ENCODE results near the gene HDAC4. TPM values are rescaled to one million over a fixed set of nuclear protein-coding genes. Genes with fewer than 3 reads are reported as not detected.

Gene HDAC4
- total RNA-seq, 4 donors from 2014 or later = 21.6 to 72.7 (median 35.2) TPM

DNA sequence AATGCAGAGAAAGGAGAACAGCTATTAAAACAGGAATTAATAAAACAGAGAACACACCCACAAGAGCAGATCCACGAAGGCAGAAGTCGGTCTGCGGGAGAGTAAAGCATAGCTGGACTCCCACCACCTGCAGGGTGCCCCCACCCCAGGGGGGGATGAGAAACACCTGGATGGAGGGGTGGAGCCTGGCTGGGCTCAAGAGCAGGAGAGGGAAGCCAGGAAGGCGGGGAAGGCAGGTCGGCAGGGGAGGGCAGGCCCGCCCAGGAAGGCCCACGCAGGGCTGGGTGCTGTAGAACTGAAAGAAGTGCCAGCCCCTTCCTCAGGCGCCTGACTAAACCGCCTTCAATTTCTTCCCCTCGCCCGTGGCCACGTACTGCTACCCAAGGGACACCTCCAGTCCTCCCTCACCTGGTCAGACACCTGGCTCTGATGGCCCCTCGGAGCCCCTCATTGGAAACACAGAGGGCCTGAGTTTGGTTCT, 175.4 kb downstream of the HDAC4 start:
- TF ChIP-seq POLR2A (IDR thresholded peaks at IDR 0.05) = no peak
- TF ChIP-seq, protein P1, sequence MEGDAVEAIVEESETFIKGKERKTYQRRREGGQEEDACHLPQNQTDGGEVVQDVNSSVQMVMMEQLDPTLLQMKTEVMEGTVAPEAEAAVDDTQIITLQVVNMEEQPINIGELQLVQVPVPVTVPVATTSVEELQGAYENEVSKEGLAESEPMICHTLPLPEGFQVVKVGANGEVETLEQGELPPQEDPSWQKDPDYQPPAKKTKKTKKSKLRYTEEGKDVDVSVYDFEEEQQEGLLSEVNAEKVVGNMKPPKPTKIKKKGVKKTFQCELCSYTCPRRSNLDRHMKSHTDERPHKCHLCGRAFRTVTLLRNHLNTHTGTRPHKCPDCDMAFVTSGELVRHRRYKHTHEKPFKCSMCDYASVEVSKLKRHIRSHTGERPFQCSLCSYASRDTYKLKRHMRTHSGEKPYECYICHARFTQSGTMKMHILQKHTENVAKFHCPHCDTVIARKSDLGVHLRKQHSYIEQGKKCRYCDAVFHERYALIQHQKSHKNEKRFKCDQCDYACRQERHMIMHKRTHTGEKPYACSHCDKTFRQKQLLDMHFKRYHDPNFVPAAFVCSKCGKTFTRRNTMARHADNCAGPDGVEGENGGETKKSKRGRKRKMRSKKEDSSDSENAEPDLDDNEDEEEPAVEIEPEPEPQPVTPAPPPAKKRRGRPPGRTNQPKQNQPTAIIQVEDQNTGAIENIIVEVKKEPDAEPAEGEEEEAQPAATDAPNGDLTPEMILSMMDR (IDR thresholded peaks at IDR 0.05) = no peak

DNA sequence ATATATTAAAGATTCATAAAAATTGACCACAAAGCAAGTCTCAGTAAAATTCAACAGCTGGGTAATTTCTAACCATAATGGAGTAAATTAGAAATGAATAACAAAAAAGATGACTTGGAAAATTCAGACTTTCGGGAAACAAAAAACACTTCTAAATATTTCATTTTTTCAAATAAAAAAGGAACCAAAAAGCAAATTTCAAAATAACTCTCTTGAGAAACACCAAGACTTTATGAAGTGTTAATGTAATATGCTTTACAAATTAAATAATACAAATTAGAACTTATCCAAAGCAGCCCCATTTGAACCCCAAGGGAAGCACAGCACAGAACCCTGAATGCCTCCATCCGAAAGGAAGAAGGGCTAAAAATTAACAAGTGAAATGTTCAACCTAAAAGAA, 175.9 kb downstream of the HDAC4 start:
- Histone ChIP-seq H3K36me3 (no peaks in the 10 kb centered on the region), H3K4me1 (peaks cover 49 to 83% (median 58%) of the 10 kb centered on the region in 3 donors), H3K27ac (peak overlapping the region; percentile 60 to 92 (median 87)), H3K9me3 (no peaks in the 10 kb centered on the region), H3K27me3 (no peaks in the 10 kb centered on the region), H3K4me3 (no peak overlapping the region)
- intact Hi-C loops (cut with DNase I) = no loop called here
- no peak for DNase-seq
- TF ChIP-seq, protein P1 (IDR thresholded peaks at IDR 0.05) = no peak
- no peak for TF ChIP-seq POLR2A (IDR thresholded peaks at IDR 0.05)
- 68% methylated on average over 2 of the region's 2 CpGs for WGBS, 2 donors

More for the DNA sequence above, 175.4 kb downstream of the HDAC4 start:
- Histone ChIP-seq H3K27me3 (no peaks in the 10 kb centered on the region), H3K36me3 (no peaks in the 10 kb centered on the region), H3K4me3 (no peak overlapping the region), H3K9me3 (no peaks in the 10 kb centered on the region), H3K27ac (peak overlapping the region; percentile 60 to 92 (median 87)), H3K4me1 (peaks cover 49 to 85% (median 58%) of the 10 kb centered on the region in 3 donors)
- no peak for DNase-seq
- intact Hi-C loops (cut with DNase I) = no loop called here
- WGBS, 2 donors = 53 to 60% methylated on average over 10 to 12 of the region's 13 CpGs

DNA sequence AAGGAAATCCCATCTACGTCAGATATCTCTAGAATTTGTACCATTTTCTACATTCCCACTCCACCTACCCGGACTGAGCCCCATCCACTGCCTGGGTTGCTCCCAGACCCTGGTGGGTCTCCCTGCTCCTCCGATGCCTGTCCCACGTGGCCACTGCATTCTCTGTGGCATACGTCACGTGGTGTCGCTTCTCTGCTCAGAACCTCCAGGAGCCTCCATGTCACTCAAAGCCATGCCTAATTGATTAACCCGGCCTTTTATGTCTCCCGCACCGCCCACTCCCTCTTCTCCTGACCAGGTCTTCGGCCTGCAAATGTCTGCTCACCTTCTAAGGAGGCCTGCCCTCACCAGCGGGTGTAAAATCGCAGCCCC, 176.6 kb downstream of the HDAC4 start:
- H3K4me3 ChIP-seq = peak overlapping the region in 1 of 4 donors; percentile 5
- peak overlapping the region in 3 of 4 donors; percentile 85 to 92 (median 89) for H3K27ac ChIP-seq
- no peak for DNase-seq
- H3K4me1 ChIP-seq = peaks cover 49 to 79% (median 58%) of the 10 kb centered on the region in 3 donors
- 71 to 81% methylated on average over 13 of the region's 13 CpGs for WGBS, 2 donors
- no peaks in the 10 kb centered on the region for H3K36me3 ChIP-seq
- H3K9me3 ChIP-seq = no peaks in the 10 kb centered on the region
- H3K27me3 ChIP-seq = no peaks in the 10 kb centered on the region
- intact Hi-C loops (cut with DNase I) = no loop called here
- TF ChIP-seq, protein P1 (IDR thresholded peaks at IDR 0.05) = no peak
- TF ChIP-seq POLR2A (IDR thresholded peaks at IDR 0.05) = no peak

DNA sequence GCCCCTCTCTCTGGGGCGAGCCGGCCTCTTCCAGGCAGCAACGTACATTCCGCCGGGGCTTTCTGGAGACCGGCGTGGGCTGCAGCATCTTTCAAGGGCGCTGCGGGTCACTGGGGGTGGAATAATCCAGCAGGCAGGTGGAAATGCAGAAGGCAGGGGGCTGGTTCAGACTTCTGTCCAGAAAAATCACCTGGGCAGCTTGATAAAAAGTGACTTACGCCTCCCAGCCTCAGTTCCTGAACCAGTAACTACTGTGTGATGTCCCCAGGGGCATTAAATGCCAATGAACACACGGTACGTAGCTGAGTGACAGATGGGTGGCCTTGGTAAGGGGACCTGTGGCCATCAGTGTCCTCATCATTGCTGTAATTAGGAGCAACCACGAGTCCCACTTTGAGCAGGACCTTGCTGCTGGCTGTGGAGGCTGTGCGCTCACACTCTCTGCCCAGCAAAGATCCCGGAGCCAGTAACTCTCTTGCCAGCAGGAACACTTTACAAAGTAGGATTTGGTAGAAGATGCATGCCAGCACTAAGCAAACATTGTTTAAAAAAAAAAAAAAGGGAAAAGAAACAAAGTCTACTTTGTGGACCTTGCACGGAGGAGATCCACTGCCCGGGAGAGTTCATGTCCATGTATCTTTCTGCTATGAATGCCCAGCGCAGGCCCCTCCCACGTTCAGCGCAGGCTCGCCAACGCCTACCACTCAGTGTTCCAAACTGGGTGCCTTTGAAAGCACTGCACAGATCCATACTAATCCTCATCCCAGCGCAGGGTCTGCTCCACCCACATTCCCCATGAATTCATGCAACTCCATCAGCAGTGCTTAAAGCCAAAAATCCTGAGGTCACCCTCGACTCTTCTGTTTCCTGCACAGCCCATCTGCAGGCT, 177.3 kb downstream of the HDAC4 start:
- H3K36me3 ChIP-seq = no peaks in the 10 kb centered on the region
- intact Hi-C loops (cut with DNase I) = no loop called here

More for the DNA sequence above, 177.3 kb downstream of the HDAC4 start:
- no peak for DNase-seq
- Histone ChIP-seq H3K4me3 (peak overlapping the region in 1 of 4 donors; percentile 5), H3K9me3 (no peaks in the 10 kb centered on the region), H3K27ac (peak overlapping the region; percentile 39 to 92 (median 87)), H3K27me3 (no peaks in the 10 kb centered on the region), H3K4me1 (peaks cover 49 to 79% (median 58%) of the 10 kb centered on the region in 3 donors)
- WGBS, 2 donors = 60 to 65% methylated on average over 20 to 24 of the region's 24 CpGs
- TF ChIP-seq POLR2A (IDR thresholded peaks at IDR 0.05) = no peak
- TF ChIP-seq, protein P1 (IDR thresholded peaks at IDR 0.05) = no peak
